Hepatocyte (in vitro differentiated cells): ENCODE data around the gene DSE. TPM values are rescaled to one million over a fixed set of nuclear protein-coding genes. Genes with fewer than 3 reads are reported as not detected.

ENCODE experiments used
- DNase-seq: peaks from one replicate; pipeline ENCODE4 v3.0.0-alpha.2; 2016; ENCODE audit warnings: low spot score
- H2AFZ ChIP-seq: fragments of 200-600 bp; sonication (generic); 2 replicates; pipeline ENCODE4 v1.6.0; 2016; ENCODE audit warnings: antibody characterized with exemption, mild to moderate bottlenecking
- H3K27ac ChIP-seq: fragments of 200-600 bp; sonication (generic); 2 replicates; pipeline ENCODE4 v1.5.1; 2016; ENCODE audit warnings: mild to moderate bottlenecking
- H3K27me3 ChIP-seq: fragments of 200-600 bp; sonication (generic); 2 replicates; pipeline ENCODE4 v1.6.1; 2016
- H3K36me3 ChIP-seq: fragments of 200-600 bp; sonication (generic); replicated peaks from 2 replicates; pipeline ENCODE4 v1.5.1; 2016; ENCODE audit warnings: low read depth; ENCODE audit not compliant: insufficient read depth
- H3K4me1 ChIP-seq: fragments of 200-600 bp; sonication (generic); 2 replicates; pipeline ENCODE4 v1.5.1; 2016; ENCODE audit warnings: mild to moderate bottlenecking, moderate library complexity; ENCODE audit not compliant: insufficient read depth
- H3K4me2 ChIP-seq: fragments of 200-600 bp; sonication (generic); 2 replicates; pipeline ENCODE4 v1.6.0; 2016
- H3K4me3 ChIP-seq: fragments of 200-600 bp; sonication (generic); 2 replicates; pipeline ENCODE4 v1.5.1; 2016; ENCODE audit warnings: mild to moderate bottlenecking
- H3K79me2 ChIP-seq: fragments of 200-600 bp; sonication (generic); 2 replicates; pipeline ENCODE4 v1.6.0; 2017; ENCODE audit warnings: mild to moderate bottlenecking
- H3K9me2 ChIP-seq: fragments of 200-600 bp; sonication (generic); replicated peaks from 2 replicates; pipeline ENCODE4 v1.6.0; 2017; ENCODE audit warnings: mild to moderate bottlenecking; ENCODE audit not compliant: insufficient read depth
- H3K9me3 ChIP-seq: fragments of 200-600 bp; sonication (generic); 2 replicates; pipeline ENCODE4 v1.5.1; 2016; ENCODE audit warnings: low read depth, mild to moderate bottlenecking
- H4K20me1 ChIP-seq: fragments of 200-600 bp; sonication (generic); 2 replicates; pipeline ENCODE4 v1.6.0; 2016; ENCODE audit warnings: mild to moderate bottlenecking; ENCODE audit not compliant: insufficient read depth, poor library complexity, severe bottlenecking
- CTCF ChIP-seq: fragments of 200-600 bp; sonication (generic); IDR thresholded peaks from 2 replicates; pipeline ENCODE4 v1.5.1; 2016; ENCODE audit warnings: antibody characterized with exemption, mild to moderate bottlenecking; ENCODE audit not compliant: poor library complexity
- EZH2 ChIP-seq: fragments of 200-600 bp; sonication (generic); IDR thresholded peaks from 2 replicates; pipeline ENCODE4 v1.6.1; 2016; ENCODE audit warnings: antibody characterized with exemption, mild to moderate bottlenecking, borderline replicate concordance
- EZH2phosphoT487 ChIP-seq: fragments of 200-600 bp; sonication (generic); IDR thresholded peaks from one replicate; pipeline ENCODE4 v1.6.1; 2018; ENCODE audit warnings: antibody characterized with exemption, mild to moderate bottlenecking, low read depth, moderate library complexity; ENCODE audit not compliant: unreplicated experiment, severe bottlenecking
- WGBS: methylation state at CpG from one replicate; pipeline ENCODE4 v1.1.6; 2016; ENCODE audit warnings: low lambda C conversion rate; ENCODE audit errors: missing lambda C conversion rate; 5-methylcytosine and 5-hydroxymethylcytosine counted together
- polyA plus RNA-seq: library from polyadenylated mRNA; unstranded; fragments of >200 nt; fragmentation: Nextera tagmentation; extraction: Ambion mirVana; gene quantifications from 2 replicates; pipeline ENCODE4 v1.2.1, GENCODE V29; 2016
- total RNA-seq: library from RNA; depleted of rRNA; stranded (reverse); fragments of >200 nt; gene quantifications from 2 replicates; pipeline ENCODE4 v1.2.3, GENCODE V29; 2014

The DSE gene
- total and polyA plus RNA-seq, 2 experiments from 2014 or later: 19.9 to 45.0 TPM

GRCh38 chr6:116447496-116448011 is 76.8 kb downstream of the DSE start:
- H3K27ac ChIP-seq: peak overlapping the region; percentile 8
- 16% methylated on average over 2 of the region's 2 CpGs for WGBS
- H3K4me2 ChIP-seq: no peak overlapping the region
- H3K9me3 ChIP-seq: no peaks in the 10 kb centered on the region
- no peaks in the 10 kb centered on the region for H3K27me3 ChIP-seq
- no peak overlapping the region for H2AFZ ChIP-seq
- peak; percentile 73 for DNase-seq
- no peaks in the 10 kb centered on the region for H3K36me3 ChIP-seq
- H4K20me1 ChIP-seq: no peaks in the 10 kb centered on the region
- no peaks in the 10 kb centered on the region for H3K79me2 ChIP-seq
- no peak overlapping the region for H3K4me3 ChIP-seq
- no peaks in the 10 kb centered on the region for H3K9me2 ChIP-seq
- TF ChIP-seq EZH2phosphoT487: no peak
- TF ChIP-seq EZH2: no peak
- TF ChIP-seq CTCF: no peak
- peaks cover 12% of the 10 kb centered on the region for H3K4me1 ChIP-seq

- no peak for TF ChIP-seq CTCF
- TF ChIP-seq EZH2phosphoT487: no peak
- no peak for TF ChIP-seq EZH2
- Histone ChIP-seq H3K9me2 (no peaks in the 10 kb centered on the region), H3K36me3 (no peaks in the 10 kb centered on the region), H3K79me2 (no peaks in the 10 kb centered on the region), H3K27ac (no peak overlapping the region), H3K4me1 (peaks cover 12% of the 10 kb centered on the region), H3K4me3 (no peak overlapping the region), H3K9me3 (no peaks in the 10 kb centered on the region), H4K20me1 (no peaks in the 10 kb centered on the region), H3K27me3 (no peaks in the 10 kb centered on the region), H3K4me2 (no peak overlapping the region), H2AFZ (no peak overlapping the region)
- no peak for DNase-seq
- 97% methylated on average over 1 of the region's 1 CpG for WGBS
Measured at GRCh38 chr6:116449565-116449964, 78.8 kb downstream of the DSE start.

GRCh38 chr6:116450185-116450710 is 79.5 kb downstream of the DSE start:
- Histone ChIP-seq H3K79me2 (no peaks in the 10 kb centered on the region), H3K4me3 (no peak overlapping the region), H3K9me3 (no peaks in the 10 kb centered on the region), H3K4me2 (no peak overlapping the region), H4K20me1 (no peaks in the 10 kb centered on the region), H3K27me3 (no peaks in the 10 kb centered on the region), H2AFZ (no peak overlapping the region), H3K4me1 (peaks cover 12% of the 10 kb centered on the region), H3K36me3 (no peaks in the 10 kb centered on the region), H3K9me2 (no peaks in the 10 kb centered on the region), H3K27ac (no peak overlapping the region)
- TF ChIP-seq CTCF (no peak), EZH2phosphoT487 (no peak), EZH2 (no peak)
- DNase-seq: no peak
- WGBS: 87% methylated on average over 1 of the region's 1 CpG
